HG02938 (cell line): Measurements from ENCODE around the gene HEBP1.

Experiments
- ATAC-seq: cut with Tn5 transposase; IDR thresholded peaks from one replicate; pipeline ENCODE4 v1.9.1; 2021; ENCODE audit warnings: mild to moderate bottlenecking, moderate library complexity; ENCODE audit not compliant: unreplicated experiment

The HEBP1 gene

GRCh38 chr12:12954878-12955625 is 45.0 kb downstream of the HEBP1 start:
- no peak for ATAC-seq

- ATAC-seq: no peak
Measured at GRCh38 chr12:12954356-12954755, 45.7 kb downstream of the HEBP1 start.

GRCh38 chr12:12952036-12952435 is 48.0 kb downstream of the HEBP1 start, which contains the start of gene GPRC5D:
TSS of gene GPRC5D (minus strand) at chr12:12952170. CDS start at chr12:12950384, 1,786 bp downstream.
- no peak for ATAC-seq

GRCh38 chr12:12951504-12951903 is 48.6 kb downstream of the HEBP1 start:
- no peak for ATAC-seq

- ATAC-seq: no peak
Measured at GRCh38 chr12:12947902-12948301, 52.2 kb downstream of the HEBP1 start.

GRCh38 chr12:12946686-12947355 is 53.2 kb downstream of the HEBP1 start:
- ATAC-seq: no peak

GRCh38 chr12:12945591-12945990 is 54.5 kb downstream of the HEBP1 start:
- no peak for ATAC-seq

- ATAC-seq: no peak
Measured at GRCh38 chr12:12943586-12944260, 56.3 kb downstream of the HEBP1 start.

GRCh38 chr12:12941450-12942350 is 58.4 kb downstream of the HEBP1 start:
- ATAC-seq: no peak

- no peak for ATAC-seq
Measured at GRCh38 chr12:12939888-12940287, 60.2 kb downstream of the HEBP1 start.

GRCh38 chr12:12938541-12938940 is 61.5 kb downstream of the HEBP1 start:
- no peak for ATAC-seq

GRCh38 chr12:12936983-12937491 is 63.0 kb downstream of the HEBP1 start:
- ATAC-seq: no peak

GRCh38 chr12:12934556-12934955 is 65.5 kb downstream of the HEBP1 start:
- ATAC-seq: no peak

GRCh38 chr12:12933742-12934141 is 66.3 kb downstream of the HEBP1 start:
- no peak for ATAC-seq

GRCh38 chr12:12930633-12931219 is 69.3 kb downstream of the HEBP1 start:
- ATAC-seq: no peak

- no peak for ATAC-seq
Measured at GRCh38 chr12:12929696-12930095, 70.4 kb downstream of the HEBP1 start.

- ATAC-seq: no peak
Measured at GRCh38 chr12:12927211-12928079, 72.6 kb downstream of the HEBP1 start.

GRCh38 chr12:12926571-12927071 is 73.4 kb downstream of the HEBP1 start:
- no peak for ATAC-seq

- no peak for ATAC-seq
Measured at GRCh38 chr12:12925388-12925787, 74.7 kb downstream of the HEBP1 start.
